Immature natural killer cell (primary cell): ENCODE data around the gene TMEM204. TPM values are rescaled to one million over a fixed set of nuclear protein-coding genes. Genes with fewer than 3 reads are reported as not detected.

ENCODE experiments used
- DNase-seq, 3 donors: peaks; one replicate each; pipeline ENCODE4 v3.0.0; 2022; ENCODE audit warnings: mixed read lengths in 1 of 3
- H3K27ac Mint-ChIP-seq, 6 donors: one replicate each; pipeline ENCODE4 v1.8.0; 2020; ENCODE audit warnings: mixed read lengths in 6 of 6, mild to moderate bottlenecking in 5 of 6, inconsistent platforms in 4 of 6, moderate library complexity in 3 of 6
- H3K27me3 Mint-ChIP-seq, 3 donors: one replicate each; pipeline ENCODE4 v1.8.0; 2020 to 2021; ENCODE audit warnings: low read depth in 3 of 3, mild to moderate bottlenecking in 3 of 3, mixed read lengths in 3 of 3, moderate library complexity in 3 of 3, inconsistent platforms in 1 of 3
- H3K36me3 Mint-ChIP-seq, 3 donors: one replicate each; pipeline ENCODE4 v1.8.0; 2020; ENCODE audit warnings: mixed read lengths in 3 of 3, inconsistent platforms in 2 of 3, mild to moderate bottlenecking in 2 of 3
- H3K4me1 Mint-ChIP-seq, 2 donors: one replicate each; pipeline ENCODE4 v1.8.0; 2020; ENCODE audit warnings: inconsistent platforms in 2 of 2, mild to moderate bottlenecking in 2 of 2, mixed read lengths in 2 of 2, moderate library complexity in 1 of 2
- H3K4me3 Mint-ChIP-seq, 5 donors: one replicate each; pipeline ENCODE4 v1.8.0; 2020; ENCODE audit warnings: mild to moderate bottlenecking in 5 of 5, mixed read lengths in 5 of 5, inconsistent platforms in 3 of 5, moderate library complexity in 3 of 5
- H3K9me3 Mint-ChIP-seq, 6 donors: one replicate each; pipeline ENCODE4 v1.8.0; 2020; ENCODE audit warnings: mild to moderate bottlenecking in 6 of 6, mixed read lengths in 6 of 6, inconsistent platforms in 4 of 6, moderate library complexity in 3 of 6
- polyA plus RNA-seq, 3 donors: library from polyadenylated mRNA; unstranded; fragments of 300-500 nt; fragmentation: Illumina TruSeq; gene quantifications; one replicate each; pipeline ENCODE4 v1.2.3, GENCODE V29; 2021

The TMEM204 gene
- polyA plus RNA-seq, 3 donors from 2014 or later, result 23.0 to 41.0 (median 38.3) TPM

DNA sequence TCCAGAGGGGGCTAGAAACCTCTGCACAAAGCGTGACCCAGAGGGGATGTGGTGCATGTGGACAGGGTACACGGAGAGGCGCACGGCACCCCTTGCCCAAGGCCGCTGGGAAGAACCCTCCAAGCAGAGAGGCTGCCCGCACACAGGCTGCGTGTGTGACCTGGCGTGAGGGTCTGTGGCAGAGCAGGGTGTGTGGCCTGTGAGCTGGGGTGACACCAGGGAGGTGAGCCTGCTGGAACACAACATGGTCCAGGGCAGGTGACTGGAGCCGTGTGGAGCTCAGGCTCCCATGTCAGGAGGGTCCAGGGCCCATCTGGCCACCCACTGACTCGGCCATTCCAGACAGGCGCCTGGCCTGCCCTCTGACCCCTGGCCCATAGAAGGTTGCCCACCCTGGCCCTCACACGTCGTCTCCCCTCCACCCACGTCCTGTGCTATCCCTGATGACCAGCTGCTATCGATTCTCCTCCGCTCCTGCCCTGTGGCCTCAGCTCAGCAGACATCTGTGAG, 14.8 kb upstream of the TMEM204 start:
- Mint-ChIP-seq H3K36me3 (peaks cover 0 to 8% (median 0%) of the 10 kb centered on the region in 3 donors), H3K4me3 (no peak overlapping the region), H3K27ac (no peak overlapping the region)

DNA sequence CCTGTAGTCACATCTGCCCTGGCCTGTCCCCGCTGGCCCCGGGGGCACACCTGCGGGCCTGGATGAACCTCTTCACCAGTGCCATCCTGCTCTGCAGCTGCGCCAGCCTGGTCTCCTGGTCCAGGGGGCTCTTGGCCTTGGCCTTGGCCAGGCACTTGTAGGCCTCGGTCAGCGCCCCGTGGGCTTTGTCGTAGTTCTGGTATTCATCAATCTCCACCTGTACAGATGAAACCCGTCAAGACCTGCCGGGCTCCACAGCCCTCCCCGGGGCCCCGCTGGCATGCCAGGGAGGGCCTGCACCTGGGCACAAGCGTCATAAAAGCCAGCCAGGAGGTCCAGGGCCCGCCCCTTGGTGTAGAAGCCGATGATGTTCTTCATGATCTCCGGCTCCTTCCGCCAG, 13.6 kb upstream of the TMEM204 start:
- H3K4me1 Mint-ChIP-seq, result no peaks in the 10 kb centered on the region
- peaks cover 0 to 3% (median 0%) of the 10 kb centered on the region in 3 donors for H3K36me3 Mint-ChIP-seq
- H3K27ac Mint-ChIP-seq, result no peak overlapping the region
- no peak overlapping the region for H3K4me3 Mint-ChIP-seq
- H3K9me3 Mint-ChIP-seq, result no peaks in the 10 kb centered on the region
- H3K27me3 Mint-ChIP-seq, result peaks cover 0 to 3% (median 0%) of the 10 kb centered on the region in 3 donors
- no peak for DNase-seq

More for the DNA sequence above, 14.8 kb upstream of the TMEM204 start:
- no peaks in the 10 kb centered on the region for H3K4me1 Mint-ChIP-seq
- peaks cover 0 to 6% (median 0%) of the 10 kb centered on the region in 3 donors for H3K27me3 Mint-ChIP-seq
- H3K9me3 Mint-ChIP-seq, result no peaks in the 10 kb centered on the region
- no peak for DNase-seq

DNA sequence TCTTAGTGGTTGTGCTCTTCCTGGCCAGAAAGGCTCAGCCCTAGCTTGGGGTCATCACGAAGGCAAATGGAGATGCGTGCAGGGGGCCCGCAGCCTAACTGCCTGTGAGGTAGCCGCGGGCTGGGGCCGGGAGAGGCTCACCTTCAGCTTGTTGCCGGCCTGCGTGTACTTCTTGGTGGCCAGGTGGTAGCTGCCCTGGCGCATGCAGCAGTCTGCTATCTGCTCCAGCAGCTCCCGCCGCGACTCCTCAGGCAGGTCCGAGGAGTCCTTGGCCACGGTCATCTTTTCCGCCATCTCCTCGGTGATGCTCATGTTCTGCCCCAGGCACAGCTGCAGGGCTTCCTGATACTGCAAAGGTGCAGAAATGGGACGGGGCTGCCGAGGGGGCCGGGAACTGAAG, 13.0 kb upstream of the TMEM204 start:
- Mint-ChIP-seq H3K36me3 (no peaks in the 10 kb centered on the region), H3K9me3 (no peaks in the 10 kb centered on the region), H3K27ac (no peak overlapping the region), H3K27me3 (peaks cover 0 to 2% (median 0%) of the 10 kb centered on the region in 3 donors), H3K4me3 (no peak overlapping the region), H3K4me1 (no peaks in the 10 kb centered on the region)
- no peak for DNase-seq

DNA sequence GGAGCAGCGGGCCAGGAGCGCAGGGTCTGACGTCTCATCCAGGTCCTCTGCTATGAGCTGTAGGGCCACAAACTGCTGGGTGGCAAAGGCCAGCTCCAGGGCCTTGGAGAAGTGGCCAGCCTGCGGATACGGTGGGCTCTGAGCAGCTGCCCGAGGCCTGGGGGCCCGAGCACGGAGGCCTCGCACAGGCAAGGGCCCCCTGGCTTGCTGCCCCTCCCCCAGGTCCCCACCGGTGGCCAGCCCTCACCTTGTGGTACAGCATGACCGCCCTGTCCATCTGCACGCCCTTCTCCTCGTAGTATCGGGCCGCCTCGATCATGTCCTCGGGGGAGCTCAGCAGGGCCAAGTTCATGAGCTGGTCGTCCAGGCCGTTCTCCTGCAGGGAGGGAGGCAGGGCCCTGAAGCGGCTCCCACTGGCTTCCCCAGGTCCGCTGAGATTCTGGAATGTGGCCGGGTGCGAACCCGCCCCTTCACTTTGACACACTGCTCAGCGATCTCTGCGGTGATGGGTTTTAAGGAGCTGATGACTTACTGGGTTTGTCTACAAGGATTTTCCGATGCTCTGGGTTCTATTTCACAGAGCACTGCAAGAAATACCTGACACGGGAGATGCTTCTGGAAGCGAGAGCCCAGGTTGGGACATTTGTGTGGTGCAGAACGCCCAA, 9.8 kb upstream of the TMEM204 start:
- H3K36me3 Mint-ChIP-seq, result no peaks in the 10 kb centered on the region
- no peaks in the 10 kb centered on the region for H3K27me3 Mint-ChIP-seq
- peak overlapping the region in 1 of 6 donors; percentile 45 for H3K27ac Mint-ChIP-seq
- H3K4me1 Mint-ChIP-seq, result peaks cover 0 to 7% of the 10 kb centered on the region in 2 donors
- no peaks in the 10 kb centered on the region for H3K9me3 Mint-ChIP-seq
- H3K4me3 Mint-ChIP-seq, result no peak overlapping the region
- no peak for DNase-seq

DNA sequence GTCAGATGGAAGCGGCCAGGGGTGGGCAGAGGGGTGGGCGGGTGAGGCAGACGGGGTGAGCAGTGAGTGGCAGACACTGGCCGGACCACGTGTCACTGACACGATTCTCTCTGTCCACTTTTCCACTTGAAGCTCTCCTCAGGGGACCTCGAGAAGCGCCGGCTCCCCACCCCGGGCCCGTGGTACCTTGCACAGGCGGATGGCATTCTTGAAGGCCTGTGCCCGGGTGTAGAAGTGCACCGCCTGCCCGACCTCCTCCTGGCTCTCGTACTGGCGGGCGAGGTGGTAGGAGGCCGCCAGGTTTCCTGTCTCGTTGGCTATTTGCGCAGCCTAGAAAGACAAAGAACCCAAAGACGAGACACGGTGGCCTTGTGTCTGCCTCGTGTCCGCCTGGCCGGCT, 9.1 kb upstream of the TMEM204 start:
- H3K27me3 Mint-ChIP-seq, result no peaks in the 10 kb centered on the region
- no peaks in the 10 kb centered on the region for H3K9me3 Mint-ChIP-seq
- peaks cover 0 to 7% of the 10 kb centered on the region in 2 donors for H3K4me1 Mint-ChIP-seq
- no peak overlapping the region for H3K27ac Mint-ChIP-seq
- no peaks in the 10 kb centered on the region for H3K36me3 Mint-ChIP-seq
- no peak overlapping the region for H3K4me3 Mint-ChIP-seq
- no peak for DNase-seq

DNA sequence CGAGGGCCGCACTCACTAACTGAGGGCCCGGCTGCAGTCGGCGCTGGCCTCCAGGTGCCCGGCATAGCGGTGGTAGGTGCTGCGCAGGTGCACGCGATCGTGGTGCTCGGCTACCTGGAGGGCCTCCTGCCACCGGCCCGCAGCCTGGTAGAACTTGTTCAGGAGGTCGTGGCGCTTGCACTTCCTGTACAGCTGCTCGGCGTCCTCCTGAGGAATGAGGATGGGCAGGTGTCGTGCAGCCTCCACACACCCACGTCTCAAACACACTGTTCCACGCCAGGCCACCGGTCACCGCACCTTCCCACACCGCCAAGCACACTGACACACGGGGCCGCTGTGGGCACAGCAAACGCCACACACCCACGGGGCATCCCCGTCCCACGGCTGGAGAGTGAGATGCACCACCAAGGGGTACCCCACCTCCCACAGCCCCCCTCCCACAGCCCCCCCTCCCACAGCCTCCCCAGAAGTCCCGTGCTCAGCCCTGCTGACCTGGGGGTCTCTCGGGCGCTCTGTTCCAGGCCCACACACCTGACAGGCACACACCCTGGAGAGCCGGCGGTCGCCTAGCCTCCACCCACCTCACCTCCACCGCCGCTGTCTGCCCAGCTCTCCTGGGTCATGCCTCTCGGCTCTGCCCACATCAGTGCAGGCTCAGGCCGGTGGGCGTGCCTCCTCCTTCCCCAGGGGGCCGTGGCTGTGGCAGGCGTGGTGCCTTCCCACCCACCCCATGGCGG, 7.4 kb upstream of the TMEM204 start:
- Mint-ChIP-seq H3K27ac (no peak overlapping the region), H3K4me3 (no peak overlapping the region), H3K27me3 (peaks cover 0 to 2% (median 2%) of the 10 kb centered on the region in 3 donors)

DNA sequence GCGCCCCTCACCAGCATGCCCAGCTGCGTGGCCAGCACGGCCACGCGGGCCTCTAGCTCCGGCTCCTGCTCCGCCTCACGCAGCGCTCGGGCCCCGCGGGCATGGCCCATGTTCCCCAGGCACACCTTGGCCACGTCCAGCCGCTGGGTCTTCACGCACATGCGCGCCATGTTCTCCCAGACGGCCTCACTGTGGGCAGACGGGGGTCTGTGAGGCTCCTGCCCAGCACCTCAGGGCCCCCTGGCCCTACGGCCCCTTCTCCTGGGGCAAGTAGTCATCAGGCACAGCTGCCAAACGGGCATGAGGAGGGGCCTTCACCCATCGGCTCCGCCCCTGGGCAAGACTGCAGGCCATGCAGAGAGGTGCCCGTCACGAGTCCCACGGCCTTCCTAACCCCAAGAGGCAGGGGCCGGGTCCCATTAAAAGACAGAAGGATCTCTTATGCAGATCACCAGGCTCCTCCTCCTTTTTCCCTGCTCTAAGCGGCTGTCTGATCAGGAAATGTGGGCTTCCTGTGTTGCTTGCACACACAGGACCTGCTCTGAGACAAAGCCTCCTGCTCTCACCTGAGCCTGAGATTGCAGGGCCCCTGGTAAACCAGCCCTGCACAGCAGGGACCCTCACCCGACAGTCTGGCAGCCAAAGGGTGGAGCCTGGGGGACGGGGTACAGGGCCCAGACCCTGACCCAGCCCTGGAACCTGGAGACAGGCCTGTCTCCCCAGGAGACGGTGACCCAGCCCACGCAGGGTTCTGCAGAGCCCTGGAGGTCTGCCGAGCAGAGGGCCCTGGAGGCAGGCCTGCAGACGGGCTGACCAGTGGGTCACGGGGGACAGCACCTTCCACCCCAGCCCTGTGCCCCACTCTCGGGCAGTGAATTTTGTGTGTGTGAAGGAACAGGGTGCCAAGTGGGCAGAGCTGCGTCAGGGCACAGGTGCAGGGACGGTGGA, 6.6 kb upstream of the TMEM204 start:
- Mint-ChIP-seq H3K27ac (no peak overlapping the region), H3K36me3 (no peaks in the 10 kb centered on the region), H3K4me1 (peaks cover 0 to 8% of the 10 kb centered on the region in 2 donors), H3K27me3 (peaks cover 0 to 2% (median 2%) of the 10 kb centered on the region in 3 donors), H3K9me3 (no peaks in the 10 kb centered on the region), H3K4me3 (no peak overlapping the region)
- DNase-seq, result no peak

More for the DNA sequence above, 7.4 kb upstream of the TMEM204 start:
- DNase-seq, result no peak
- Mint-ChIP-seq H3K36me3 (no peaks in the 10 kb centered on the region), H3K4me1 (peaks cover 0 to 8% of the 10 kb centered on the region in 2 donors), H3K9me3 (no peaks in the 10 kb centered on the region)

DNA sequence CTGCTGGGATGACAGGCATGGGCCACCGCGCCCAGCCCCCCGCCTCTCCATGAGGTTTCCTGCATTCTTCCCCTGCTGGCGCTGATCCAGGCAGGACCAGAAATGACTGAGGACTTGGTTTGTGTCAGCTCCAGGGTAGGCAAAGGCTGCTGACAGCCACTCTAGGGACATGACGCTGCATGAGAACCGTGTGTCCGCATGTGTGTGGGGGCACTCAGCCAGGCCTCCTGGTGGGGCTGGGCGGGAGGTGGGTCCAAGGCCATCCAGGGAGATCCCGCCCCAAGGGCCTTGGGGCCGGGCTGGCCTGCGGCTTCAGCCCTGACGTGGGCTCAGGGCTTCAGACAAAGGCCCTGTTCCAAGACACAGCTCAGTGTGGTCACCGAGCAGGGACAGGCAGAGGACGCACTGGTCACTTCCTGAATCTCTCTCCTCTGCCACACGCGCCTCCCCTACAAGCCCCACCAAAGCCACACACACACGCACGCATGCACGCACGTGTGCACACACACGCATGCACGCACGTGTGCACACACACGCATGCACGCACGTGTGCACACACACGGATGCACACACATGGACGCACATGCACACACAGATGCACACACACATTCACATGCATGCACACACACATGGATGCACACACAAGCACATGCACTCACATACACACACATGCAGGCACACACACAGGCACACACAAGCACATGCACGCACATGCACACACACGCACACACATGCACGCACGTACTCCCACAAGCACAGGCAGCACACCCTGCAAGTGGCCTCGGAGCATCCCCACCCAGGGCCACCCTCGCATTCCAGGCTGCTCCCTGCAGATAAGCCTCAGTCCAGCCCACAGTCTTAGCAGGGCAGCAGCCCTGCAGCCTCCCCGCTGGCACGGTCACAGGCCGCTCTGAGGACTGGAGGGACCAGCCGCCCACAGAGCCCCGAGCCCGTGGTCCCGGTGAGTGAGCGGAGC, 5.3 kb upstream of the TMEM204 start:
- H3K27me3 Mint-ChIP-seq, result peaks cover 0 to 2% (median 2%) of the 10 kb centered on the region in 3 donors
- H3K27ac Mint-ChIP-seq, result no peak overlapping the region
- H3K4me1 Mint-ChIP-seq, result peaks cover 0 to 15% of the 10 kb centered on the region in 2 donors
- no peak for DNase-seq
- no peaks in the 10 kb centered on the region for H3K36me3 Mint-ChIP-seq
- no peaks in the 10 kb centered on the region for H3K9me3 Mint-ChIP-seq
- no peak overlapping the region for H3K4me3 Mint-ChIP-seq

DNA sequence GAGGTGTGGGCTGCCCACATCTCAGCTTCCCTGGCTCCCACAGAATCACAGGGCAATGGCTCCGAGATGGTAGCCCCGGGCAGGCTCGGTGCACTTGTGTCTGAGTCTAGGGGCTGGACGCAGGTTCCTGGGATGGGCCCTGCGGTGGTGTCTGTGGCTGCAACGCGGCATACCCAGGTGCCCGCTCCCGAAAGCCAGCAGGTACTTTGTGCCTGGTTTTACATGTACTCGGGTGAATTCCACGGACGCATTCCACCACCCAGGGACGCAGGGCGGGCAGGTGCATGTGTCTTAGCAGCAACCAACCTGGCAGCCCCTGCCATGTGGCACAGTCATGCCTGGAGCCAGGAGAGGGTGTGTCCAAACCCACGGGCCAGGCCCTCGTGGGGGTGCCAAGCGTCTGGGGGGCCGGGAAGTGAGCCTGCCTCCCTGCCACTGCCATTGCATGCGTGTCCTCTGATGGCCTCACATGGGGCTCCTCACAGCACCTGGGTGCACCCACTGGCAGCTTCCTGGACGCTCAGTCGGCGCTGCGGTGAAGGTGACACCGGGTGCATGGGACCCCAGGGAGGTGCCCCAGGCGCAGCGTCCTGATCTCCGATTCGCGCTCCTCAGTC, 4.4 kb upstream of the TMEM204 start:
- Mint-ChIP-seq H3K9me3 (no peaks in the 10 kb centered on the region), H3K36me3 (no peaks in the 10 kb centered on the region), H3K27ac (no peak overlapping the region), H3K27me3 (peaks cover 0 to 2% (median 2%) of the 10 kb centered on the region in 3 donors), H3K4me1 (peaks cover 0 to 18% of the 10 kb centered on the region in 2 donors), H3K4me3 (no peak overlapping the region)
- no peak for DNase-seq

DNA sequence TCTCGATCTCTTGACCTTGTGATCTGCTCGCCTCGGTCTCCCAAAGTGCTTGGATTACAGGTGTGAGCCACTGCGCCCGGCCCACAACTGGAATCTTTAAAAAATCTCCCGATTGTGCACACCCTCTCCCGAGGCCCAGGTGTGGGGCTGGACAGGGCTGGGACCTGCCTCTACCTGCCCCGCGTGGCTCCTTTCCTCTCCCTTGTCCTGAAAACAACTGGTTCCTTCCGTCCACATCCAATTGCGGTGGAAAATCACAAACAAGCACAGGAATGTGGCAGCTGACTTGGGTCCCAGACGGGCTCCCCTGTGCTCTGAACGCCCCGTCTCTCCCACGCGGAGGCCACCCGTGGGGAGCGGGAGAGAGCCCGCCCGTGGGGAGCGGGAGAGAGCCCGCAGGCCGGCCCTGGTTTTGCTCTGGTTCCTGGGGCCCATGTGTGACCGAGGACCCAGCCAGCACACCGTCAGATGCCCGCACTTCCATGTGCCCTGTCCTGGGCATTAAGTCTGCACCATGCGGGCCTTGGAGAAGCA, 3.0 kb upstream of the TMEM204 start:
- Mint-ChIP-seq H3K27me3 (peaks cover 2% of the 10 kb centered on the region in 3 donors), H3K36me3 (no peaks in the 10 kb centered on the region), H3K4me1 (peaks cover 10 to 28% of the 10 kb centered on the region in 2 donors), H3K4me3 (no peak overlapping the region), H3K27ac (no peak overlapping the region), H3K9me3 (no peaks in the 10 kb centered on the region)
- DNase-seq, result no peak

DNA sequence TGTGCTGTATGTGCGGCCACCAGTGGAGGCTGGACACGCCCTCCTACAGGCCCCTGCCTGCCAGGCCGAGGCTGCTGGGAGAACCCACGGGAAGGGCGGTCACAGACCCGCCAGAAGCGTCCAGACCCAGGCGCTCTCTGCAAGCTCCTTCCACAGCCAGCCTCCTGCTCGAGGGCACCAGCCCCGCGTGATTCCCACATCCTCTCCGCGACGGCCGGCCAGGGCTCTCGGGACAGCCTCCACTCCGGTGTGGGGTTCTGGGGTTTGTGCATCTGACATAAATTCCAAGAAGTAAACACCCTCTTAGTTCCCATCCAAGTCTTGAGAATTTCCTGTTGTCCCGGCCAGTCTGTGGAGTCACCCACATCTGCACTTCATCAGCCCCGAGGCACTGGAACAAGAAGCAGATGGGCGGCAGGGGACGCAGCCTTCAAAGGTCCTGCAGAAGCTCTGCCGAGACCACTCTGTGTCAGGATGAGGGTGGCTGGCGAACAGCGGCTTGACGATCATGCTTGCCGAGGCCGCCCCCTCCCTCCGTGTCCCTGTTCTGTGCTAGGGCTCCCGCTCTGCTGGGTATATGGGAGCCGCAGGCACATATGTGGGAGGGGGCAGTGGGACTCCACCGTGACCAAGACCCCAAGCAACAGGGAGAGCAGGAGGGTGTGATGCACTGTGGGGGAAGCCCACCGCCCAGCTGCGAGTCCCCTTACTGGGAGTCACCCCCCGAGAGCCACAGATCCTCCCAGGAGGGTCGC, 2.4 kb upstream of the TMEM204 start:
- peaks cover 13 to 30% of the 10 kb centered on the region in 2 donors for H3K4me1 Mint-ChIP-seq
- no peak for DNase-seq
- no peaks in the 10 kb centered on the region for H3K9me3 Mint-ChIP-seq
- no peak overlapping the region for H3K4me3 Mint-ChIP-seq
- peaks cover 2% of the 10 kb centered on the region in 3 donors for H3K27me3 Mint-ChIP-seq
- no peaks in the 10 kb centered on the region for H3K36me3 Mint-ChIP-seq
- H3K27ac Mint-ChIP-seq, result no peak overlapping the region

DNA sequence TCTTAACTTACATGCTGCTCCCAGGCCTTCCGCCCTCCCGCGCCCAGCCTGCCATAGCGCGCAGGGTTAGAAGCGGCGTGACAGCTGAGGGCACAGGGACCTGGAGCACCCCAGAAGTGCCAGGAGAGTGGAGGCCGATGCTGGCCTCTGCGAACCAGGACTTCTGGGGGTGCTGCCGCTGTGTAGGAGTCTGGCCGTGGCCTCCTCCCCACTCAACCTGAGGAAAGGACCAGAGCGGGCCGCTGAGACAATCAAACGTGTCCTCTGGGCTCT, 1.9 kb upstream of the TMEM204 start:
- peaks cover 18 to 35% of the 10 kb centered on the region in 2 donors for H3K4me1 Mint-ChIP-seq
- H3K4me3 Mint-ChIP-seq, result no peak overlapping the region
- no peak for DNase-seq
- H3K36me3 Mint-ChIP-seq, result no peaks in the 10 kb centered on the region
- peaks cover 2% of the 10 kb centered on the region in 3 donors for H3K27me3 Mint-ChIP-seq
- no peak overlapping the region for H3K27ac Mint-ChIP-seq
- no peaks in the 10 kb centered on the region for H3K9me3 Mint-ChIP-seq
